H1 (cell line): ENCODE results near the gene NTS. TPM values are rescaled to one million over a fixed set of nuclear protein-coding genes. Genes with fewer than 3 reads are reported as not detected.

ENCODE experiments used
- CTCF ChIA-PET: fragments of 300-600 bp; sonication (Branson Sonifier 250); formaldehyde crosslinking; loops from one replicate; lab custom pipeline; 2021; ENCODE audit not compliant: partially characterized antibody; lab: Charles Lee
- POLR2A ChIA-PET: fragments of 300-600 bp; sonication (Branson Sonifier 250); formaldehyde crosslinking; loops from one replicate; lab custom pipeline; 2021; ENCODE audit warnings: inconsistent platforms; ENCODE audit not compliant: partially characterized antibody; lab: Charles Lee
- DNase-seq, 2 experiments: peaks; one replicate each; pipeline versions ENCODE4 v3.0.0 to v3.0.0-alpha.2; 2010 to 2022; ENCODE audit warnings: low spot score in 2 of 2, low read depth in 1 of 2, mixed read lengths in 1 of 2
- FAIRE-seq: peaks from 2 replicates; lab custom pipeline; 2011; peaks lifted over from hg19 to GRCh38; lab: Jason Lieb, UNC
- H2AFZ ChIP-seq: 2 replicates; pipeline ENCODE4 v1.8.1; 2012; ENCODE audit warnings: low read length, inconsistent platforms
- H2AK5ac ChIP-seq: 2 replicates; pipeline ENCODE4 v1.6.1; 2013; ENCODE audit warnings: low read depth, low read length
- H2BK120ac ChIP-seq: replicated peaks from 2 replicates; pipeline ENCODE3; 2013; ENCODE audit warnings: low read depth, low read length, inconsistent platforms
- H2BK12ac ChIP-seq: 2 replicates; pipeline ENCODE4 v1.6.1; 2013; ENCODE audit warnings: low read depth, low read length
- H2BK15ac ChIP-seq: 2 replicates; pipeline ENCODE4 v1.6.1; 2013; ENCODE audit warnings: low read length
- H2BK20ac ChIP-seq: 2 replicates; pipeline ENCODE4 v1.6.1; 2013; ENCODE audit warnings: low read length
- H2BK5ac ChIP-seq: 2 replicates; pipeline ENCODE4 v1.6.1; 2013; ENCODE audit warnings: low read depth, low read length
- H3K14ac ChIP-seq: 2 replicates; pipeline ENCODE4 v1.6.1; 2013; ENCODE audit warnings: inconsistent platforms; ENCODE audit not compliant: insufficient read length
- H3K18ac ChIP-seq: 2 replicates; pipeline ENCODE4 v1.6.1; 2013; ENCODE audit warnings: low read length; ENCODE audit errors: extremely low read depth
- H3K23ac ChIP-seq: 2 replicates; pipeline ENCODE4 v1.6.1; 2013; ENCODE audit warnings: inconsistent platforms; ENCODE audit not compliant: insufficient read length
- H3K23me2 ChIP-seq: 2 replicates; pipeline ENCODE4 v1.6.1; 2013; ENCODE audit warnings: low read depth, low read length
- H3K27ac ChIP-seq: 2 replicates; pipeline ENCODE4 v1.6.1; 2011; ENCODE audit warnings: low read depth, low read length, inconsistent platforms
- H3K27me3 ChIP-seq, 4 experiments: replicated peaks in 1 of 4; 1 replicate in 1 of 4; 2 replicates in 3 of 4; pipeline versions ENCODE4 v1.6.1 to v1.8.1; 2011 to 2013; ENCODE audit warnings: low read length in 3 of 4, mild to moderate bottlenecking in 3 of 4, inconsistent platforms in 2 of 4, mixed read lengths in 2 of 4, moderate library complexity in 1 of 4; ENCODE audit not compliant: control insufficient read depth in 3 of 4, insufficient read depth in 3 of 4; ENCODE audit errors: extremely low read depth in 1 of 4
- H3K36me3 ChIP-seq, 4 experiments: 2 replicates each; pipeline versions ENCODE4 v1.6.1 to v1.8.1; 2011 to 2013; ENCODE audit warnings: mild to moderate bottlenecking in 4 of 4, low read length in 3 of 4, moderate library complexity in 2 of 4, control low read depth in 1 of 4, inconsistent platforms in 1 of 4; ENCODE audit not compliant: insufficient read depth in 4 of 4, control insufficient read depth in 2 of 4
- H3K4ac ChIP-seq: replicated peaks from 2 replicates; pipeline ENCODE3; 2013; ENCODE audit warnings: low read length, low read depth, mixed read lengths, inconsistent platforms; ENCODE audit not compliant: insufficient read length
- H3K4me1 ChIP-seq, 4 experiments: replicated peaks in 1 of 4; 1 replicate in 1 of 4; 2 replicates in 3 of 4; pipeline versions ENCODE4 v1.6.1 to v1.8.1; 2011 to 2013; ENCODE audit warnings: low read length in 3 of 4, inconsistent platforms in 2 of 4, mixed read lengths in 1 of 4; ENCODE audit not compliant: insufficient read depth in 4 of 4, control insufficient read depth in 3 of 4
- H3K4me2 ChIP-seq, 2 experiments: 2 replicates each; pipeline versions ENCODE4 v1.6.1 to v1.8.1; 2011 to 2013; ENCODE audit warnings: low read depth in 2 of 2, low read length in 2 of 2, control low read depth in 1 of 2, inconsistent platforms in 1 of 2, mild to moderate bottlenecking in 1 of 2; ENCODE audit not compliant: insufficient read depth in 1 of 2
- H3K4me3 ChIP-seq, 4 experiments: fragments of 200-600, 300-600 bp in 1 of 4; sonication (generic), shearing (Covaris generic), sonication (Bioruptor Twin) in 1 of 4; 2 replicates each; pipeline versions ENCODE4 v1.5.1 to v1.8.1; 2011 to 2016; ENCODE audit warnings: low read length in 4 of 4, low read depth in 3 of 4, control low read depth in 2 of 4, inconsistent platforms in 2 of 4, mild to moderate bottlenecking in 2 of 4, mixed read lengths in 1 of 4, moderate library complexity in 1 of 4; ENCODE audit not compliant: insufficient read depth in 2 of 4; ENCODE audit errors: extremely low read depth in 1 of 4
- H3K56ac ChIP-seq: replicated peaks from 2 replicates; pipeline ENCODE3; 2013; ENCODE audit warnings: low read depth, mild to moderate bottlenecking, mixed read lengths, low read length, inconsistent platforms; ENCODE audit not compliant: insufficient read length
- H3K79me1 ChIP-seq: 2 replicates; pipeline ENCODE4 v1.6.1; 2013; ENCODE audit warnings: low read depth, low read length, control low read depth
- H3K79me2 ChIP-seq, 2 experiments: 2 replicates each; pipeline versions ENCODE4 v1.6.1 to v1.8.1; 2012 to 2013; ENCODE audit warnings: low read length in 2 of 2, mild to moderate bottlenecking in 2 of 2, inconsistent platforms in 1 of 2; ENCODE audit not compliant: insufficient read depth in 2 of 2, control insufficient read depth in 1 of 2
- H3K9ac ChIP-seq, 4 experiments: replicated peaks in 1 of 4; 1 replicate in 1 of 4; 2 replicates in 3 of 4; pipeline versions ENCODE4 v1.6.1 to v1.8.1; 2011 to 2013; ENCODE audit warnings: low read depth in 3 of 4, low read length in 3 of 4, control low read depth in 2 of 4, mild to moderate bottlenecking in 2 of 4, moderate library complexity in 2 of 4, inconsistent platforms in 1 of 4; ENCODE audit errors: extremely low read depth in 1 of 4
- H3K9me3 ChIP-seq, 2 experiments: 2 replicates each; pipeline versions ENCODE4 v1.6.1 to v1.8.1; 2012 to 2013; ENCODE audit warnings: mild to moderate bottlenecking in 2 of 2, moderate library complexity in 2 of 2, control low read depth in 1 of 2, inconsistent platforms in 1 of 2, low read depth in 1 of 2, low read length in 1 of 2, mixed read lengths in 1 of 2; ENCODE audit not compliant: insufficient read depth in 2 of 2
- H4K20me1 ChIP-seq, 2 experiments: replicated peaks in 1 of 2; 2 replicates each; pipeline versions ENCODE3 to v1.8.1; 2011 to 2013; ENCODE audit warnings: inconsistent platforms in 2 of 2, low read length in 2 of 2, mild to moderate bottlenecking in 1 of 2; ENCODE audit not compliant: insufficient read depth in 2 of 2, control insufficient read depth in 1 of 2
- H4K5ac ChIP-seq: 2 replicates; pipeline ENCODE4 v1.6.1; 2013; ENCODE audit warnings: low read length, low read depth, mixed read lengths, inconsistent platforms; ENCODE audit not compliant: insufficient read length
- H4K8ac ChIP-seq: 2 replicates; pipeline ENCODE4 v1.8.0; 2013; ENCODE audit warnings: mild to moderate bottlenecking, moderate library complexity, low read length, inconsistent platforms; ENCODE audit not compliant: insufficient read depth; ENCODE audit errors: extremely low read depth
- H4K91ac ChIP-seq: replicated peaks from 2 replicates; pipeline ENCODE3; 2013; ENCODE audit warnings: low read length, mixed read lengths, inconsistent platforms; ENCODE audit not compliant: insufficient read length
- ASH2L ChIP-seq: fragments of 200-600, 300-600 bp; sonication (generic); IDR thresholded peaks from one replicate; pipeline ENCODE4 v1.7.1; 2017; ENCODE audit warnings: low read length
- CEBPB ChIP-seq: IDR thresholded peaks from 2 replicates; pipeline ENCODE4 v1.6.1; 2012; ENCODE audit warnings: low read depth, low read length
- CHD2 ChIP-seq: IDR thresholded peaks from 2 replicates; pipeline ENCODE4 v1.6.1; 2012; ENCODE audit warnings: low read length, improper control_type of control experiment
- EGR1 ChIP-seq: IDR thresholded peaks from 2 replicates; pipeline ENCODE4 v1.6.1; 2011; ENCODE audit warnings: low read depth, low read length, borderline replicate concordance
- EP300 ChIP-seq, 2 experiments: IDR thresholded peaks; 1 replicate in 1 of 2; 2 replicates in 1 of 2; pipeline ENCODE4 v1.6.1; 2011 to 2012; ENCODE audit warnings: low read depth in 2 of 2, low read length in 2 of 2, mild to moderate bottlenecking in 2 of 2, borderline replicate concordance in 1 of 2, inconsistent platforms in 1 of 2, moderate library complexity in 1 of 2
- FOSL1 ChIP-seq: IDR thresholded peaks from 2 replicates; pipeline ENCODE4 v1.6.1; 2011; ENCODE audit warnings: mild to moderate bottlenecking, low read depth, low read length, moderate library complexity; ENCODE audit not compliant: insufficient read depth
- KDM5A ChIP-seq: fragments of 200-600 bp; IDR thresholded peaks from 2 replicates; pipeline ENCODE4 v1.7.1; 2012; ENCODE audit warnings: mild to moderate bottlenecking, low read length, inconsistent platforms, mixed read lengths
- MAFK ChIP-seq: IDR thresholded peaks from 2 replicates; pipeline ENCODE4 v1.6.1; 2012; ENCODE audit warnings: low read depth, mild to moderate bottlenecking, improper control_type of control experiment, low read length
- NRF1 ChIP-seq: IDR thresholded peaks from 2 replicates; pipeline ENCODE4 v1.6.1; 2011; ENCODE audit warnings: mild to moderate bottlenecking, low read depth, low read length, improper control_type of control experiment
- POU5F1 ChIP-seq: IDR thresholded peaks from 2 replicates; pipeline ENCODE4 v1.6.1; 2011; ENCODE audit warnings: low read depth, mild to moderate bottlenecking, low read length, moderate library complexity
- RAD21 ChIP-seq, 2 experiments: IDR thresholded peaks in 1 of 2; conservative IDR thresholded peaks in 1 of 2; 2 replicates each; pipeline ENCODE4 v1.6.1; 2011; ENCODE audit warnings: low read depth in 2 of 2, low read length in 2 of 2, improper control_type of control experiment in 1 of 2, inconsistent platforms in 1 of 2, mild to moderate bottlenecking in 1 of 2, moderate library complexity in 1 of 2
- RFX5 ChIP-seq: IDR thresholded peaks from 2 replicates; pipeline ENCODE4 v1.6.1; 2011; ENCODE audit warnings: low read depth, low read length, improper control_type of control experiment, borderline replicate concordance
- RXRA ChIP-seq: IDR thresholded peaks from 2 replicates; pipeline ENCODE4 v1.6.1; 2011; ENCODE audit warnings: low read depth, mild to moderate bottlenecking, low read length, moderate library complexity; ENCODE audit not compliant: insufficient read depth
- TEAD4 ChIP-seq: IDR thresholded peaks from 2 replicates; pipeline ENCODE4 v1.6.1; 2012; ENCODE audit warnings: low read depth, low read length, inconsistent platforms, mixed read lengths
- WGBS, 2 experiments: shearing (Covaris generic) in 1 of 2; methylation state at CpG; one replicate each; pipeline versions ENCODE4 v1.1.6 to v1.1.7; 2013 to 2015; ENCODE audit warnings: low lambda C conversion rate in 2 of 2, mixed read lengths in 2 of 2, inconsistent platforms in 1 of 2, low coverage in 1 of 2, missing lambda C conversion rate in 1 of 2; ENCODE audit not compliant: insufficient replicate concordance in 2 of 2, insufficient coverage in 1 of 2, insufficient read length in 1 of 2; ENCODE audit errors: extremely low coverage in 1 of 2, missing lambda C conversion rate in 1 of 2; 5-methylcytosine and 5-hydroxymethylcytosine counted together
- polyA plus RNA-seq, 7 experiments: library from polyadenylated mRNA; depleted of rRNA in 3 of 7; stranded (reverse) in 5 of 7; unstranded in 2 of 7; fragments of >200 nt in 5 of 7; fragments of 200-250 nt in 2 of 7; gene quantifications; 1 replicate in 5 of 7; 2 replicates in 1 of 7; 4 replicates in 1 of 7; pipeline versions ENCODE4 v1.2.1 to v1.2.3, GENCODE V29; 2011 to 2013; ENCODE audit warnings: missing spikeins in 2 of 7, mixed read lengths in 2 of 7
- total RNA-seq: library from RNA; stranded (reverse); fragmentation: NEBNext Ultra II Directional; extraction: Animal tissue kit (Norgen Biotek cat#: 25700); gene quantifications from 2 replicates; pipeline ENCODE4 v1.2.1, GENCODE V29; 2021

NTS gene
- total and polyA plus RNA-seq, 2 of the 8 experiments (the other 6 are each of a cell fraction or from before 2014, with no cell fraction given), result 17.0 to 36.6 TPM

- H3K27me3 ChIP-seq, result no peaks in the 10 kb centered on the region
- FAIRE-seq, result no peak
- H4K91ac ChIP-seq, result no peak overlapping the region
- H2AK5ac ChIP-seq, result no peak overlapping the region
- ChIA-PET POLR2A (no interaction called here), CTCF (interaction anchor here (1.1 to 4.7 kb wide), 6 partner anchors 12 to 419 kb away, joined by 3 to 23 read pairs (median 4); no protein-coding TSS in a partner anchor)
- no peaks in the 10 kb centered on the region for H3K79me2 ChIP-seq
- 91% methylated on average over 16 of the region's 17 CpGs; no CpG with 5 or more reads in 1 of the 2 experiments for WGBS, 2 experiments
- H3K56ac ChIP-seq, result no peak overlapping the region
- no peaks in the 10 kb centered on the region for H3K9me3 ChIP-seq
- no peak overlapping the region for H3K9ac ChIP-seq
- no peak overlapping the region for H3K27ac ChIP-seq
- H3K4me3 ChIP-seq, result no peak overlapping the region
- H2BK12ac ChIP-seq, result no peak overlapping the region
- no peak overlapping the region for H2BK120ac ChIP-seq
- H3K18ac ChIP-seq, result no peak overlapping the region
- no peaks in the 10 kb centered on the region for H3K23me2 ChIP-seq
- H3K14ac ChIP-seq, result no peak overlapping the region
- H2BK15ac ChIP-seq, result no peak overlapping the region
- no peaks in the 10 kb centered on the region for H3K36me3 ChIP-seq
- no peak overlapping the region for H4K8ac ChIP-seq
- no peak overlapping the region for H3K23ac ChIP-seq
- H4K20me1 ChIP-seq, result no peaks in the 10 kb centered on the region
- H2AFZ ChIP-seq, result no peak overlapping the region
- H3K4ac ChIP-seq, result no peak overlapping the region
- no peak overlapping the region for H2BK20ac ChIP-seq
- H2BK5ac ChIP-seq, result no peak overlapping the region
- H3K4me2 ChIP-seq, result no peak overlapping the region
- DNase-seq, result no peak
- peaks cover 0 to 3% (median 0%) of the 10 kb centered on the region in 4 experiments; a peak in 1 of 7 replicates for H3K4me1 ChIP-seq
- H3K79me1 ChIP-seq, result no peaks in the 10 kb centered on the region
- H4K5ac ChIP-seq, result no peak overlapping the region
- TF ChIP-seq CHD2 (no peak), EGR1 (no peak), NRF1 (no peak), CEBPB (no peak), EP300 (IDR thresholded peaks at IDR 0.05; ENCODE audit: borderline replicate concordance in 1 of 2, low read depth in 2 of 2, low read length in 2 of 2) (no peak), KDM5A (no peak), MAFK (no peak), TEAD4 (no peak), ASH2L (no peak), RXRA (no peak), RFX5 (no peak), POU5F1 (no peak), RAD21 (IDR thresholded peaks at IDR 0.05 in 1 of 2, conservative IDR thresholded peaks at IDR 0.05 in 1 of 2; ENCODE audit: low read depth in 2 of 2, low read length in 2 of 2) (no peak), FOSL1 (no peak)
Measured at GRCh38 chr12:85843606-85844310, 30.3 kb upstream of the NTS start.
